ENCODE measurements around the gene COPS7A. TPM values are rescaled to one million over a fixed set of nuclear protein-coding genes. Genes with fewer than 3 reads are reported as not detected.

The COPS7A gene
- polyA plus RNA-seq, 2 donors: 34.7 to 55.4 TPM

DNA sequence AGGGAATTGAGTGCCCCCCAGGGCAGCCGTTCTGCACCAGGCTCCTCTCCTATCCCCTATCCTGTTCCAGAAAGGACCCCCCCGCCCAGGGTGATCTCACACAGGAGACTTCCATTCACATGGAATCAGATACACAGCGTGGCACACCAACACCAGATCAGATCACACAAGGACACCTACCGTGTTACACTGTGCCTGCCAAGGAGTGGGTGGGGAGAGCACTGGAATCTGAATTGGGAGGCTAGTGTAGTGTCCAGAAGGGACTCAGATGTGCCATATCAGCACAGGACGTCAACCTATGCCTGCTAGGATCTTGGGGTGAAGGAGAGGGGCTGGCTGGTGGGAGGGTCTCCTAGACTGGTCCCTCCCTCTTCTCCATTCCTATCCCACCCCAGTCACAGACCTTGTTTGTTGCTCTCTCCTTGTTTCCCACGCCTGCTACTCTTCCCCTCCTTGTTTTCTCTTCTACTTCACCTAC, 44.6 kb downstream of the COPS7A start:
- H3K27ac ChIP-seq (ENCODE audit: low read depth in 2 of 2, low read length in 1 of 2): peak overlapping the region in 1 of 2 donors; percentile 92
- H3K4me3 ChIP-seq (ENCODE audit: low read depth in 1 of 2, low read length in 2 of 2): peak overlapping the region in 1 of 2 donors; percentile 88
- peaks cover 2 to 21% of the 10 kb centered on the region in 2 donors for H3K4me1 ChIP-seq (ENCODE audit: control insufficient read depth in 2 of 2, insufficient read depth in 2 of 2, low read length in 1 of 2)
- no peaks in the 10 kb centered on the region for H3K27me3 ChIP-seq (ENCODE audit: control insufficient read depth in 1 of 2, insufficient read depth in 2 of 2, low read length in 2 of 2)
- H3K36me3 ChIP-seq (ENCODE audit: control insufficient read depth in 2 of 2, insufficient read depth in 2 of 2, low read length in 1 of 2): peaks cover 0 to 12% of the 10 kb centered on the region in 2 donors
- H3K9me3 ChIP-seq (ENCODE audit: control insufficient read depth in 2 of 2, insufficient read depth in 1 of 2, low read depth in 1 of 2, low read length in 1 of 2): no peaks in the 10 kb centered on the region
- WGBS, 2 donors: 27 to 39% methylated on average over 6 of the region's 6 CpGs

DNA sequence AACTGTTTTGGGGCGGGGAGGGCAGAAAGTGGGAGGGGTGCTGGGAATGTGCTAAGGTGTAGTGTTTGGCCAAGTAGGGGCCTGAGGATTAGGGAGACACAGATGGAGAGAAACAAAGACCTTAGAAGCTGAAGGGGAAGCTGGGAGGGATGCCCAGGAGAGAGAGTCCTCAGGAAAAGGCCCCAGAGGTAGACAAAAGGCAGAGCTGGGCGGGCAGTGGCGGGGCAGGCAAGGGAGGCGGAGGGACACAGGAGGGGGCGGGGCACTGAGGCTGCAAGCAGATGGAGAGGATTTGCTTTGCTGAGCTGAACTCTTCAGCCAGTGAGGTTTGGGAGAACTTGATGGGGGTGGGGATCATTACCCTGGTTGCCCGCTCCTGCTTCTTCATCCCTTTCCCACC, 45.1 kb downstream of the COPS7A start:
- 39 to 42% methylated on average over 6 of the region's 6 CpGs for WGBS, 2 donors
- Histone ChIP-seq H3K4me3 (ENCODE audit: low read depth in 1 of 2, low read length in 2 of 2) (peak overlapping the region in 1 of 2 donors; percentile 88), H3K27me3 (ENCODE audit: control insufficient read depth in 1 of 2, insufficient read depth in 2 of 2, low read length in 2 of 2) (no peaks in the 10 kb centered on the region), H3K27ac (ENCODE audit: low read depth in 2 of 2, low read length in 1 of 2) (no peak overlapping the region), H3K9me3 (ENCODE audit: control insufficient read depth in 2 of 2, insufficient read depth in 1 of 2, low read depth in 1 of 2, low read length in 1 of 2) (no peaks in the 10 kb centered on the region), H3K4me1 (ENCODE audit: control insufficient read depth in 2 of 2, insufficient read depth in 2 of 2, low read length in 1 of 2) (peaks cover 2 to 21% of the 10 kb centered on the region in 2 donors), H3K36me3 (ENCODE audit: control insufficient read depth in 2 of 2, insufficient read depth in 2 of 2, low read length in 1 of 2) (peaks cover 0 to 12% of the 10 kb centered on the region in 2 donors)

GRCh38 chr12:6769666-6770065, 45.8 kb downstream of the COPS7A start:
- Histone ChIP-seq H3K36me3 (ENCODE audit: control insufficient read depth in 2 of 2, insufficient read depth in 2 of 2, low read length in 1 of 2) (peaks cover 0 to 12% of the 10 kb centered on the region in 2 donors), H3K4me3 (ENCODE audit: low read depth in 1 of 2, low read length in 2 of 2) (no peak overlapping the region), H3K27me3 (ENCODE audit: control insufficient read depth in 1 of 2, insufficient read depth in 2 of 2, low read length in 2 of 2) (no peaks in the 10 kb centered on the region), H3K27ac (ENCODE audit: low read depth in 2 of 2, low read length in 1 of 2) (no peak overlapping the region), H3K9me3 (ENCODE audit: control insufficient read depth in 2 of 2, insufficient read depth in 1 of 2, low read depth in 1 of 2, low read length in 1 of 2) (no peaks in the 10 kb centered on the region), H3K4me1 (ENCODE audit: control insufficient read depth in 2 of 2, insufficient read depth in 2 of 2, low read length in 1 of 2) (peaks cover 2 to 20% of the 10 kb centered on the region in 2 donors)
- 41 to 61% methylated on average over 4 of the region's 4 CpGs for WGBS, 2 donors

- Histone ChIP-seq H3K9me3 (ENCODE audit: control insufficient read depth in 2 of 2, insufficient read depth in 1 of 2, low read depth in 1 of 2, low read length in 1 of 2) (no peaks in the 10 kb centered on the region), H3K4me1 (ENCODE audit: control insufficient read depth in 2 of 2, insufficient read depth in 2 of 2, low read length in 1 of 2) (peaks cover 2 to 20% of the 10 kb centered on the region in 2 donors), H3K36me3 (ENCODE audit: control insufficient read depth in 2 of 2, insufficient read depth in 2 of 2, low read length in 1 of 2) (peaks cover 0 to 12% of the 10 kb centered on the region in 2 donors), H3K27ac (ENCODE audit: low read depth in 2 of 2, low read length in 1 of 2) (no peak overlapping the region), H3K27me3 (ENCODE audit: control insufficient read depth in 1 of 2, insufficient read depth in 2 of 2, low read length in 2 of 2) (no peaks in the 10 kb centered on the region), H3K4me3 (ENCODE audit: low read depth in 1 of 2, low read length in 2 of 2) (no peak overlapping the region)
- WGBS, 2 donors: 74 to 78% methylated on average over 10 to 12 of the region's 12 CpGs
Measured at GRCh38 chr12:6770094-6770493, 46.2 kb downstream of the COPS7A start.

DNA sequence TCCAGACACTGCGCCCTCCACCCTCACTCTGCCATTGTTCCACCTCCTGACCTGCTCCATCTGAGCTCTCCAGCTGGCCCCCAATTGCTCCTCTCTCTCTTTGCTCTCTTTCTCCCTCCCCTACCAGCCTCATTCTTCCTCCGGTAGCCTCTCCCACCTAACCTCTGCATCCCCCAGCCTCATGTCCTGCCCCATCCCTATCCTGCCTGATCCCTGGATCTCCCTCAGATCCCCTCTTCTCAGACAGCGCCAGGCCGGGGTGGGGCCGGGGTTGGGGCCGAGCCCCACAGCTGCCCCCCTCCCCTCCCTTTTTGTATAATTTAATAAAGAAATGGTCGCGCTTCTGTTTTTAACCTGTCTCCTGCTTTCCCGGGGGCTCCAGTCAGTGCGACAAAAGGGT, 46.8 kb downstream of the COPS7A start:
- Histone ChIP-seq H3K9me3 (ENCODE audit: control insufficient read depth in 2 of 2, insufficient read depth in 1 of 2, low read depth in 1 of 2, low read length in 1 of 2) (no peaks in the 10 kb centered on the region), H3K4me3 (ENCODE audit: low read depth in 1 of 2, low read length in 2 of 2) (no peak overlapping the region), H3K36me3 (ENCODE audit: control insufficient read depth in 2 of 2, insufficient read depth in 2 of 2, low read length in 1 of 2) (peaks cover 0 to 12% of the 10 kb centered on the region in 2 donors), H3K27ac (ENCODE audit: low read depth in 2 of 2, low read length in 1 of 2) (peak overlapping the region in 1 of 2 donors; percentile 21), H3K4me1 (ENCODE audit: control insufficient read depth in 2 of 2, insufficient read depth in 2 of 2, low read length in 1 of 2) (peaks cover under 1 to 19% of the 10 kb centered on the region in 2 donors), H3K27me3 (ENCODE audit: control insufficient read depth in 1 of 2, insufficient read depth in 2 of 2, low read length in 2 of 2) (no peaks in the 10 kb centered on the region)
- 82 to 84% methylated on average over 10 of the region's 10 CpGs for WGBS, 2 donors

DNA sequence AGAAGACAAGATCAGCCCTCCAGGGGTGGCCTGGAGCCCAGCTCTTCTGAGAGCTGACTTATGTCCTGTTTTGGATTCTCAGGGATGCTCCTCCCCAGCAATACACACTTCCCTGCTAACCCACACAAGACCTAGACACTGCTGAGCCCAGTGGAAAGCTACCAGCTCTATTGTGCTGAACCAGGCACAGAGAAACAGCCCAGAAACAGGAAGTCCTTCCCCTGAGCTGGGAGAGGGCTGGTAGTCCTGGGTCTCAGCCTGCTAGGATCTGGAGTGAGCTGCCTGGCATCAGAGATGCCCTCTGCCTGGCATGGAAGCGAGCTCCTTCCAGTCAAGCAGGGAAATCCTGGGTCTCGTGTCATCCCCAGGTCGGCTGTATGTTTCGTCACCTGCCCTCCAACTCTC, 47.2 kb downstream of the COPS7A start:
- no peak overlapping the region for H3K4me3 ChIP-seq (ENCODE audit: low read depth in 1 of 2, low read length in 2 of 2)
- H3K27me3 ChIP-seq (ENCODE audit: control insufficient read depth in 1 of 2, insufficient read depth in 2 of 2, low read length in 2 of 2): no peaks in the 10 kb centered on the region
- H3K9me3 ChIP-seq (ENCODE audit: control insufficient read depth in 2 of 2, insufficient read depth in 1 of 2, low read depth in 1 of 2, low read length in 1 of 2): no peaks in the 10 kb centered on the region
- H3K27ac ChIP-seq (ENCODE audit: low read depth in 2 of 2, low read length in 1 of 2): peak overlapping the region; percentile 21 to 39
- WGBS, 2 donors: 83 to 84% methylated on average over 4 of the region's 4 CpGs
- peaks cover 0 to 15% of the 10 kb centered on the region in 2 donors for H3K4me1 ChIP-seq (ENCODE audit: control insufficient read depth in 2 of 2, insufficient read depth in 2 of 2, low read length in 1 of 2)
- H3K36me3 ChIP-seq (ENCODE audit: control insufficient read depth in 2 of 2, insufficient read depth in 2 of 2, low read length in 1 of 2): peaks cover 0 to 12% of the 10 kb centered on the region in 2 donors

GRCh38 chr12:6771509-6772330, 47.9 kb downstream of the COPS7A start:
- 70 to 75% methylated on average over 11 to 12 of the region's 12 CpGs for WGBS, 2 donors
- Histone ChIP-seq H3K4me3 (ENCODE audit: low read depth in 1 of 2, low read length in 2 of 2) (no peak overlapping the region), H3K27ac (ENCODE audit: low read depth in 2 of 2, low read length in 1 of 2) (peak overlapping the region; percentile 11 to 39), H3K9me3 (ENCODE audit: control insufficient read depth in 2 of 2, insufficient read depth in 1 of 2, low read depth in 1 of 2, low read length in 1 of 2) (no peaks in the 10 kb centered on the region), H3K27me3 (ENCODE audit: control insufficient read depth in 1 of 2, insufficient read depth in 2 of 2, low read length in 2 of 2) (no peaks in the 10 kb centered on the region), H3K4me1 (ENCODE audit: control insufficient read depth in 2 of 2, insufficient read depth in 2 of 2, low read length in 1 of 2) (peaks cover 0 to 15% of the 10 kb centered on the region in 2 donors), H3K36me3 (ENCODE audit: control insufficient read depth in 2 of 2, insufficient read depth in 2 of 2, low read length in 1 of 2) (peaks cover 0 to 12% of the 10 kb centered on the region in 2 donors)

DNA sequence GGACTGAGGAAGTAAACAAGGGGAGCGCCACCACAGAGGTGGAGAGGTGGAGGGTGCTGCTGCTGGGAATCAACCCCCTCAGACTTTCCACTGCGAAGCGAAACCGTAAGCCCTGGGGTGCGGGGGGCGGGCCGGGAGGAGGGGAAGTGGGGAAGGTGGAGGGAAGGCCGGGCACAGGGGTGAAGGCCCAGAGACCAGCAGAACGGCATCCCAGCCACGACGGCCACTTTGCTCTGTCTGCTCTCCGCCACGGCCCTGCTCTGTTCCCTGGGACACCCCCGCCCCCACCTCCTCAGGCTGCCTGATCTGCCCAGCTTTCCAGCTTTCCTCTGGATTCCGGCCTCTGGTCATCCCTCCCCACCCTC, 48.5 kb downstream of the COPS7A start, which contains the start of gene LAG3:
Gene LAG3 (plus strand): TSS at position 190 of the 365 bp plus-strand sequence. CDS start 333 bp downstream, outside the sequence.
- Histone ChIP-seq H3K4me3 (ENCODE audit: low read depth in 1 of 2, low read length in 2 of 2) (peak within 1 kb of the TSS; percentile 22 to 23), H3K27me3 (ENCODE audit: control insufficient read depth in 1 of 2, insufficient read depth in 2 of 2, low read length in 2 of 2) (no peaks in the 10 kb centered on the region), H3K9me3 (ENCODE audit: control insufficient read depth in 2 of 2, insufficient read depth in 1 of 2, low read depth in 1 of 2, low read length in 1 of 2) (no peaks in the 10 kb centered on the region), H3K4me1 (ENCODE audit: control insufficient read depth in 2 of 2, insufficient read depth in 2 of 2, low read length in 1 of 2) (peaks cover 0 to 15% of the 10 kb centered on the region in 2 donors), H3K27ac (ENCODE audit: low read depth in 2 of 2, low read length in 1 of 2) (peak within 1 kb of the TSS; percentile 11 to 39), H3K36me3 (ENCODE audit: control insufficient read depth in 2 of 2, insufficient read depth in 2 of 2, low read length in 1 of 2) (peaks cover 0 to 12% of the 10 kb centered on the region in 2 donors)
- 48 to 77% methylated on average over 9 to 15 of the region's 15 CpGs for WGBS, 2 donors

GRCh38 chr12:6772726-6773589, 49.1 kb downstream of the COPS7A start:
- Histone ChIP-seq H3K4me3 (ENCODE audit: low read depth in 1 of 2, low read length in 2 of 2) (peak overlapping the region; percentile 22 to 23), H3K36me3 (ENCODE audit: control insufficient read depth in 2 of 2, insufficient read depth in 2 of 2, low read length in 1 of 2) (peaks cover 0 to 12% of the 10 kb centered on the region in 2 donors), H3K27ac (ENCODE audit: low read depth in 2 of 2, low read length in 1 of 2) (peak overlapping the region; percentile 0 to 11), H3K27me3 (ENCODE audit: control insufficient read depth in 1 of 2, insufficient read depth in 2 of 2, low read length in 2 of 2) (no peaks in the 10 kb centered on the region), H3K4me1 (ENCODE audit: control insufficient read depth in 2 of 2, insufficient read depth in 2 of 2, low read length in 1 of 2) (peaks cover 0 to 15% of the 10 kb centered on the region in 2 donors), H3K9me3 (ENCODE audit: control insufficient read depth in 2 of 2, insufficient read depth in 1 of 2, low read depth in 1 of 2, low read length in 1 of 2) (no peaks in the 10 kb centered on the region)
- WGBS, 2 donors: 67 to 68% methylated on average over 21 of the region's 21 CpGs
